Spinal cord (tissue), 10 donors: ENCODE data around the gene METTL26. TPM values are rescaled to one million over a fixed set of nuclear protein-coding genes. Genes with fewer than 3 reads are reported as not detected.

ENCODE experiments used
- DNase-seq, 6 donors: peaks; one replicate each; pipeline versions ENCODE4 v3.0.0 to v3.0.0-alpha.2; 2013 to 2015; ENCODE audit warnings: low spot score in 6 of 6, low read depth in 4 of 6
- H3K27ac ChIP-seq: one replicate; pipeline ENCODE4 v1.5.1; 2013; ENCODE audit warnings: low read depth, low read length, control low read depth
- H3K27me3 ChIP-seq: one replicate; pipeline ENCODE4 v1.6.1; 2013; ENCODE audit warnings: low read length; ENCODE audit not compliant: control insufficient read depth, insufficient read depth
- H3K36me3 ChIP-seq: one replicate; pipeline ENCODE4 v1.6.1; 2013; ENCODE audit warnings: low read length; ENCODE audit not compliant: control insufficient read depth, insufficient read depth
- H3K4me1 ChIP-seq: one replicate; pipeline ENCODE4 v1.6.1; 2013; ENCODE audit warnings: low read length; ENCODE audit not compliant: control insufficient read depth, insufficient read depth
- H3K4me3 ChIP-seq: one replicate; pipeline ENCODE4 v1.5.1; 2013; ENCODE audit warnings: low read depth, low read length, control low read depth
- H3K9me3 ChIP-seq: one replicate; pipeline ENCODE4 v1.6.1; 2013; ENCODE audit warnings: low read length; ENCODE audit not compliant: control insufficient read depth, insufficient read depth
- WGBS: methylation state at CpG from one replicate; pipeline ENCODE4 v1.1.5; 2013; ENCODE audit warnings: missing lambda C conversion rate; ENCODE audit not compliant: insufficient coverage; 5-methylcytosine and 5-hydroxymethylcytosine counted together
- polyA plus RNA-seq, 2 donors: library from polyadenylated mRNA; unstranded; fragments of 120-200 nt; gene quantifications; one replicate each; pipeline ENCODE4 v1.2.1, GENCODE V29; 2013; ENCODE audit not compliant: insufficient read length in 2 of 2
- total RNA-seq, 2 donors: library from RNA; depleted of rRNA in 1 of 2; stranded (reverse); fragments of 120-200 nt in 1 of 2; fragments of >200 nt in 1 of 2; gene quantifications; one replicate each; pipeline versions ENCODE4 v1.2.3 to v1.2.4, GENCODE V29; 2013 to 2014
- donor health status: healthy.

The METTL26 gene
- total and polyA plus RNA-seq, 4 donors = 26.8 to 124 (median 96.3) TPM

- H3K4me3 ChIP-seq = peak overlapping the region; percentile 66
- H3K9me3 ChIP-seq = no peaks in the 10 kb centered on the region
- H3K4me1 ChIP-seq = peaks cover 42% of the 10 kb centered on the region
- H3K27ac ChIP-seq = peak overlapping the region; percentile 75
- H3K27me3 ChIP-seq = no peaks in the 10 kb centered on the region
- DNase-seq = peak in 1 of 6 donors; percentile 11
- 39% methylated on average over 22 of the region's 24 CpGs for WGBS
- H3K36me3 ChIP-seq = peaks cover 77% of the 10 kb centered on the region
These were observed 12.1 kb upstream of the METTL26 start for GRCh38 chr16:648071-648780.

- no peak overlapping the region for H3K27ac ChIP-seq
- WGBS = 90% methylated on average over 23 of the region's 25 CpGs
- H3K27me3 ChIP-seq = no peaks in the 10 kb centered on the region
- no peak for DNase-seq
- H3K4me3 ChIP-seq = no peak overlapping the region
- H3K36me3 ChIP-seq = peaks cover 68% of the 10 kb centered on the region
- H3K9me3 ChIP-seq = no peaks in the 10 kb centered on the region
- peaks cover 51% of the 10 kb centered on the region for H3K4me1 ChIP-seq
These were observed 11.2 kb upstream of the METTL26 start for GRCh38 chr16:647173-647902.

- Histone ChIP-seq H3K36me3 (peaks cover 62% of the 10 kb centered on the region), H3K27ac (no peak overlapping the region), H3K27me3 (no peaks in the 10 kb centered on the region), H3K4me3 (no peak overlapping the region), H3K4me1 (peaks cover 51% of the 10 kb centered on the region), H3K9me3 (no peaks in the 10 kb centered on the region)
- DNase-seq = no peak
- 91% methylated on average over 21 of the region's 22 CpGs for WGBS
These were observed 10.6 kb upstream of the METTL26 start for GRCh38 chr16:646679-647172.

DNA sequence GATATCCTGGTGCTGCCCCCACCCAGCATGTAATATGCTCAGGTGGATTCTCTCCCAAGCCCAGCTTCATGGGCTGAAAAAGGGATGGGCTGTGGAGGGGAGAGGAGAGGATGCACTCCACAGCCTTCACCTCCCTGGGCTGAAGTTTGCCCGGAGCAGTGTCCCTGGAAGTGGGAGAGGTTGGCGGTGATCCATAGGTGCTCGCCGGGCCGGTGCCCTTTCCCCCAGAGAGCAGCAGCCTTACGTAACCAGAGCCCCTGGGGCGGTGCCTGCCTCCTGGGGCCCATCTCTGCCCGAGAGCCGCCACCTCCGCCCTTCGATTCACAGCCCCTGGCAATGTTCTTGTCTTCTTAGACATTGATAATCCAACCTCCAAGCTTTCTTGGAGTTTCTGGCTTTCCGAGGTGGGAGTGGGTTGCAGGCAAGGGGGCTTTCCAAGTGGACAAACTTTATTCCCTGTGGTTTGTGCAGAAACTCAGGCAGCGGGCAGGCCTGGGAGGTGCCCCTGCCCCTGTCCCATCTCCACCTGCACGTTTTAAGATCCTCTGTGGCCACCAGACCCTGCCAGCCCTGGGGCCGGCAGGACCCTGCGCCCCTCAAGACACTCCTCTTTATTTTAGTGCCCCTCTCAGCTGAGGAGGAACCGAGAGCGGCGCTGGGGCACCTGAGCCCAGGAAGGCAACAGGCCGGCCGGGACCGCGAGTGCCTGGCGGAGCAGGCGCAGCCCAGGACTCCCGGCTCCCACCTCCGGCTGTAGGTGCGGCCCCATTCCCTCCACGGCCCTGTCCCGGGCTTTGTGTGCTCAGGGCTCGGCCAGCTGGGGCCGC, 10.0 kb upstream of the METTL26 start:
- Histone ChIP-seq H3K9me3 (no peaks in the 10 kb centered on the region), H3K27ac (no peak overlapping the region)

DNA sequence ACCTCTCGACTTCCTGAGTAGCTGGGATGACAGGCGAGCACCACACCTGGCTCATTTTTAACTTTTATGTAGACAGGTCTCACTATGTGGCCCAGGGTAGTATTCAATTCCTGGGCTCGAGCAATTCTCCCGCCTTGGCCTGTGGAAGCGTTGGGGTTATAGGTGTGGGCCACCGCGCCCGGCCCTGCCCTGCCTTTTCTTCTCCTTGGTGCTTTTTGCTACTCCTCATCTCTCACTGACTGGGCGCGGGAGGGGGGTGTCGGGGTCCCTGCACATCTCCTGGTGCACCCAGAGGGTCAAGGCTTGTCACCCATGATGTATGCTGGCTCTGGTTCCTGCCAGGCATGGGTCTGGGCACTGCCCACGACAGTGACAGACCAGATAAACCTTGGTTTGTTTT, 8.5 kb upstream of the METTL26 start:
- H3K27me3 ChIP-seq = no peaks in the 10 kb centered on the region
- H3K4me3 ChIP-seq = no peak overlapping the region
- 94% methylated on average over 12 of the region's 12 CpGs for WGBS
- H3K9me3 ChIP-seq = no peaks in the 10 kb centered on the region
- peaks cover 53% of the 10 kb centered on the region for H3K4me1 ChIP-seq
- H3K36me3 ChIP-seq = peaks cover 43% of the 10 kb centered on the region
- no peak overlapping the region for H3K27ac ChIP-seq
- no peak for DNase-seq

More for the DNA sequence above, 10.0 kb upstream of the METTL26 start:
- H3K4me3 ChIP-seq = no peak overlapping the region
- H3K27me3 ChIP-seq = no peaks in the 10 kb centered on the region
- peaks cover 56% of the 10 kb centered on the region for H3K4me1 ChIP-seq
- WGBS = 79% methylated on average over 30 of the region's 32 CpGs
- H3K36me3 ChIP-seq = peaks cover 55% of the 10 kb centered on the region
- DNase-seq = no peak

- no peaks in the 10 kb centered on the region for H3K9me3 ChIP-seq
- H3K4me3 ChIP-seq = peak overlapping the region; percentile 42
- H3K27me3 ChIP-seq = no peaks in the 10 kb centered on the region
- no peak for DNase-seq
- H3K4me1 ChIP-seq = peaks cover 47% of the 10 kb centered on the region
- no peak overlapping the region for H3K27ac ChIP-seq
- 94% methylated on average over 8 of the region's 13 CpGs for WGBS
- peaks cover 39% of the 10 kb centered on the region for H3K36me3 ChIP-seq
These were observed 6.9 kb upstream of the METTL26 start for GRCh38 chr16:643050-643368.

DNA sequence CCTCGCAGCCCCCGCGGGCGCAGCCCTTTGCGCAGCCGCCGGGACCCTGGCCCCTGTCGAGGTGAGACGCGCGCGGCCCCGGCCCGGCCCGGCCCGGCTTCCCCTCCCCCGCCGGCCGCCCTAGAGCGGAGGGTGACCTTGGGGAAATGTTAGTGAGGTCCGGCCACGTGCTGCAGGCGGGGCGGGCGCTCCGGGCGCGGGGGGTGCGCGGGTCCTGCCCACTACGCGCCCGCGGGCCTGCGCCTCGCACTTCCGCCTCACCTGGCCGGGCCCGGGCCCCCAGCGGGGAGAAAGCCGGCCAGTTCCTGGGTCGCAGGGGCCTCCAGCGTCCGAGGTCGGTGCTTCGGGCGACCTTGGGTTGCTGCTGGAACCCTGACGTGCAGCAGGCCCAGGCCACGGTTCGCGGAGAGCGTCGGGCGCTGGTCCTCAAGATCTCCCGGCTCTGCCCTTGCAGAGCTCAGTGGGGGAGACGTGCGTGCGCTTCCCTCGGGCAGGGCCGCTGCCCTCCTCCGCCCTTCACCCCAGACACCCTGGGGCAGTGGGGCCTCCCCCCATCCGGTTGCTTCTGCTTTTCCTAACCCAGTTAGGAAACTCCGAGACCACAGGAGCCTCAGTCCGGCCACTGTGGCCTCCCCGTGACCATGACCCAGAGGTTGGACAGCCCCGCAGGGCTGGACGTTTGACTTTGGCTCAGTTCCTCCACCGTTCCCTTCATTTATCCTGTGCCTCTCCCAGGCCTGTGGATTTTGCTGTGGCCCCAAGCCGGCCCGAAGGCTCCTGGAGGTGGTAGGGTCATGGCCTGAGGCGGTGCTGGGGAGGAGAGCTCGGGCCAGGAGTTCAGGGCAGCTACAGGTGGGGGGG, 6.3 kb upstream of the METTL26 start:
- Histone ChIP-seq H3K27me3 (no peaks in the 10 kb centered on the region), H3K4me1 (peaks cover 47% of the 10 kb centered on the region), H3K27ac (no peak overlapping the region), H3K4me3 (peak overlapping the region; percentile 42), H3K36me3 (peaks cover 34% of the 10 kb centered on the region), H3K9me3 (no peaks in the 10 kb centered on the region)
- peak in 1 of 6 donors; percentile 18 for DNase-seq
- 7% methylated on average over 70 of the region's 72 CpGs for WGBS

- H3K9me3 ChIP-seq = no peaks in the 10 kb centered on the region
- peaks cover 25% of the 10 kb centered on the region for H3K36me3 ChIP-seq
- H3K4me1 ChIP-seq = peaks cover 46% of the 10 kb centered on the region
- under 1% methylated on average over 78 of the region's 81 CpGs for WGBS
- H3K27me3 ChIP-seq = no peaks in the 10 kb centered on the region
- no peak within 1 kb of the TSS for H3K27ac ChIP-seq
- DNase-seq = peak in 3 of 6 donors; percentile 48 to 88 (median 81)
- H3K4me3 ChIP-seq = peak within 1 kb of the TSS; percentile 66
These were observed 5.5 kb upstream of the METTL26 start, which contains the start of gene MCRIP2 for GRCh38 chr16:641326-642188. TSS of gene MCRIP2 (plus strand) at chr16:641828. CDS start at chr16:641992, 164 bp downstream.
